ENCODE data around the gene PANK4. TPM values are rescaled to one million over a fixed set of nuclear protein-coding genes. Genes with fewer than 3 reads are reported as not detected.

The PANK4 gene
- total RNA-seq: 37.9 and 39.8 TPM in 2 replicates

DNA sequence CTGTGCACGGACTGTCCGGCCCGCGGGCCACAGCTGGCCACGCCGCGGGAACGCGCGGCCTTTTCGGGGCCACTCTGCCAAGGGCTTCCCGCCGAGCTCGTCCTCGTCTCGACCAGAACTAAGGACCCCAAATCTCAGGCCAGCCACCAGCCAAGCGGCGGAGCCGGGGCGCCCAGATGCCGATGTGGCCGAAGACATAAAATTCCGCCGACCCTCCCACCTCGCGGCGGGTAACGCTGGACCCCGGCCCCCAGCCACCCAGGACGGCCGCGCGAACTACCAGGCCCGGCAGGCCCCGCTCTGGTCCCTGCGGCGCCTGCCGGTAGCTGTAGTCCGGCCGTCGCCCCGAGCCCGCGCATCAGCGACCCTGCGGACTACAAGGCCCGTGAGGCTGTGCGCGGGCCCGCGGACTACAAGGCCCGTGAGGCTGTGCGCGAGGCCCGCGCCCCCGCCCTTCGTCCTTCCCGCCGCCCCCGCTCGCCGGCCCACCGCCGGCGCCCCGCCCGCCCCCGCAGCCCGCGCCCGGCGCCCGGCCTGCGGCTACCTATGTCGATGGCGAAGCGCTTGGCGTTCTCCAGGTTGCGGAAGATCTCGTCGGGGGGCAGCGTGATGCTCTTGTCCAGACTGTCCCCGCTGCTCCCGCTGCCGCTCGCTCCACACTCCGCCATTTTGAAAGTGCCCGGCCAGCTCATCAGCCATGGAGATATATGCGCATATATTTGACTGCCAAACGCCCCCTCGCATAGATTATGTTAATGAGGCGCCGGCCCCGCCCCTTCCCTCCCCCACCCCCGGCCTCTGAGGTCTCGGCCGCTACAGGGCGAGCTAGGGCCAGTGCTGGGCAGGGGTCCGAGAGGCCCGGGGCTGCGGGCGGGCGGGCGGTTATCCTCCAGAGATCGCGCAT, at the start of gene PANK4:
PANK4 (minus strand) TSS at position 677 of the 904 bp plus-strand sequence; CDS start at position 668, 9 bp downstream.

GRCh38 chr1:2556277-2556677, 29.9 kb upstream of the PANK4 start, which contains the start of gene TNFRSF14:
TSS of gene TNFRSF14 (plus strand) at chr1:2556371. CDS start at chr1:2556665, 294 bp downstream.

DNA sequence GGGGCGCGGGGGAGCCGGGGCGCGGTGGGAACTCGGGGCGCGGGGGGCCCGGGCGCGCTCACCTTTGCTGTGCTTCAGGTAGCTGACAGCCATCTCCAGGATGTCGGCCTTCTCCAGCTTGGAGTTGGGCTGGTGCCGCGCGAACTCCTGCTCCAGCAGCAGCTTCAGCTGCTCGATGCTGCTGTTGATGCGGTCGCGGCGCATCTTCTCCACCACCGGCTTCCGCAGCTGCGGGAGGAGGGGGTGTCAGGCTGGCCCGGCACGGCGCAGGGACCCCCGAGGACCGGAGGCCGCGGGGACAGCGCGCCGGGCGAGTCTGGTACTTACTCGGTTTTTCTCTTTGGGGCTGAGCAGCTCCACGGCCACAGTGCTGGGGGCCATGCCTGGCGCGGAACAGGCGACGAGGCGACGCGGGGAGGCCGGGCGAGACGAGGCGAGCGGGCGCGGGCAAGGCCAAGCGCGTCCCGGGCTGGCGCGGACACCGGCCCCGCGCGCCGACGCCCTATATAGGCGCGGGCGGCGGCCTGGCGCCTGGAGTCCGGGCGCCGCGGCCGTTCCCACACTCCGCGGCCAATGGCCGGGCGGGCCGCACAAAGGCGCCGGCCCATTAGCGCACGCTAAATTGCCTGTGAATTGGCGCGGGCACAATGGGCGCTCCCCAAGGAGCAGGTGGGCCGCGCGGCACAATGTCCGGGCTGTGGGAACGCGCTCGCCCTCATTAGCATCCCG, 3.6 kb upstream of the PANK4 start, which contains the start of gene HES5:
HES5 (minus strand) TSS at position 480 of the 729 bp plus-strand sequence; CDS start at position 381, 99 bp downstream.

DNA sequence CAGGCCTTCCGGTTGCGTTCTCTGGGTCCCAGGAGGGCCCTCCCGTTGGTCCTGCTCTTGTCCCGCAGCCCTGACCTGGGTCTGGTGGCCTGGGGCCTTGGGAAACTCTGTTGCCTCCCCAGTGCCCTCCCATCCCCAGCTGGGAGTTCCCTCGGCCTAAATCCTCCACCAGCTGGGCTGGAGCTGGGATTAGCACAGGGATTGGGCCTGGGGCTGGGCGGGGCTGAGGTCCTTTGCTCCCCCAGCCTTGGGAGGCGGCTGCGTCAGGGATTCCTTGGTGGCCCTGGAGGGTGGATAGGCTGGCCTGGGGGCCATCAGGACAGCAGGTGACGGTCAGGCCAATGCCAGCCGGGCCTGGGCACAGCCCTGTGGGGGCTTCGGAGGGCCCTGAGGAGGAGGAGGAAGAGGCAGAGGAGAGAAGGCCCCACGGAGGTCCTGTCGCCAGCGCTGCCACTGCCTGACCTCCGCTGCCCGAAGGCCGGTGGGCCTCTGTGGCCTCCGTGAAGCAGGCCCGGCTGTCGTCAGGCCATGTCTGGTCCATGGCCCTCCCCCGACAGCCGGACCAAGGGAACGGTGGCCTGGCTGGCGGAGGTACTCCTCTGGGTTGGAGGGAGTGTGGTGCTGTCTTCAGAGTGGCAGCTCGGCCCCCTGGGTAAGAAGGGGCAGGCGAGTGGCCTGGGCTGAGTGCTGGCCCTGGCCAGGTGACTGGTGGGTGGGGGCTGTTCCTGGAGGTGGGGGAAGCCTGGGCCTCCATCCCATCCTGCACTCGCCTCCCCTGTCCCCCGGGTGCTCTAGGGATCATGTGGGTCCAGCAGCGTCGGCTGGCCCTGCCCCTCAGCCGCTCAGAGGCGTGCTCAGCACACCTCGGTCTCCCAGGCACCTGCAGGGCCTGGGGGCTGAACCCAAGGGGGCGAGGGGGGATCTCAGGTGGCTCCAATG, 50.1 kb downstream of the PANK4 start, which contains the start of gene PLCH2:
PLCH2 (plus strand) TSS at position 229 of the 939 bp plus-strand sequence; CDS start at position 529, 300 bp downstream.

Other genes starting within 250 kb of the PANK4 start
- 6.7 and 11.5 TPM in 2 replicates for gene MORN1, start 135.0 kb downstream of the PANK4 start, total RNA-seq
- gene RER1, start 134.8 kb downstream of the PANK4 start, total RNA-seq: 111 and 126 TPM in 2 replicates
- 29.4 and 37.9 TPM in 2 replicates for gene PEX10, start 114.0 kb downstream of the PANK4 start, total RNA-seq
- not detected in 2 replicates for gene PLCH2, start 50.3 kb downstream of the PANK4 start, total RNA-seq
- gene HES5, start 3.7 kb upstream of the PANK4 start, total RNA-seq: not detected in 2 replicates
- 20.2 and 25.9 TPM in 2 replicates for gene TNFRSF14, start 29.8 kb upstream of the PANK4 start, total RNA-seq
- 20.4 and 23.1 TPM in 2 replicates for gene PRXL2B, start 60.2 kb upstream of the PANK4 start, total RNA-seq
- not detected in 2 replicates for gene MMEL1, start 106.4 kb upstream of the PANK4 start, total RNA-seq